Bronchial epithelial cell (primary cell): ENCODE data around the gene ZFYVE26. TPM values are rescaled to one million over a fixed set of nuclear protein-coding genes. Genes with fewer than 3 reads are reported as not detected.
A peak's percentile ranks its signal among the peaks of the same experiment; 100 is the strongest.
"Not testable (repeated sequence)": the region's sequence is repeated elsewhere in the genome, so short reads cannot be mapped to it uniquely, and the experiment has no call there.

Source experiments
- DNase-seq: peaks from one replicate; pipeline ENCODE4 v3.0.0-alpha.2; 2010; ENCODE audit warnings: low read depth
- FAIRE-seq: peaks from 2 replicates; lab custom pipeline; 2011; peaks lifted over from hg19 to GRCh38; lab: Jason Lieb, UNC
- H3K27me3 ChIP-seq: 2 replicates; pipeline ENCODE4 v1.5.1; 2011; ENCODE audit warnings: low read length; ENCODE audit not compliant: control insufficient read depth, insufficient read depth
- H3K36me3 ChIP-seq: 2 replicates; pipeline ENCODE4 v1.5.1; 2011; ENCODE audit warnings: low read length; ENCODE audit not compliant: control insufficient read depth, insufficient read depth
- H3K4me3 ChIP-seq: 2 replicates; pipeline ENCODE4 v1.5.1; 2011; ENCODE audit warnings: mild to moderate bottlenecking, low read depth, low read length, control low read depth
- total RNA-seq: library from RNA; depleted of rRNA; stranded (reverse); fragments of >200 nt; gene quantifications from 2 replicates; pipeline ENCODE4 v1.2.1, GENCODE V29; 2014
- TF ChIP-seq, protein P1 (sequence below): IDR thresholded peaks from 2 replicates; pipeline ENCODE4 v1.5.1; 2011; ENCODE audit warnings: mild to moderate bottlenecking, moderate library complexity, low read length, control low read depth, inconsistent platforms; ENCODE audit not compliant: insufficient read depth, severe bottlenecking

The ZFYVE26 gene
- total RNA-seq, 1 donor from 2014 or later, result 11.3 TPM

DNA sequence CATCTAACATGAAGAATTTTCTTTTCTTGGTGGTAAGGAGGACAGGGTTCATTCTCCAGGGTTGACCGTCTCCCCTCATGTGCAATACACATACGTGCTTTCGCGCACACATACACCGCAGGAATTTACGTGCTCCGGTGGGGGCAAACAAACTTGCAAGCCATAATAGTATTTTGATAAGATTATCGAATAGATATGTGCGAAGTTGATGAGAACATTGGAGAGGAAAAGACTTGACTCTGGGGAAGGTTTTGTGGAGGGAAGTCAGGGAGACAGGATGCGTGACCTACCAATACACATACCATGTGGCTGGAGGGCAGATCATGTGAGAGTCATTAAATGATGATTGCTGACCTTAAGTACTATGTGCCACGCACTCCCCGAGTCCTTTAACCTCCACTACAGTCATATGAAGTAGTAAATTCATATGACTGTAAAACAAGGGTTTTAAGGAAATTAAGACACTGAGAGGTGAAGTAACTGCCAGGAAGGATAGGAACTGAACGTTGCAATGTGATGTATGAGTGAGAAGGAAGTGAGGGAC lies 4.1 kb upstream of the ZFYVE26 start:
- DNase-seq (peak; percentile 36), FAIRE-seq (no peak)
- H3K4me3 ChIP-seq, result peak overlapping the region; percentile 45
- TF ChIP-seq, protein P1, sequence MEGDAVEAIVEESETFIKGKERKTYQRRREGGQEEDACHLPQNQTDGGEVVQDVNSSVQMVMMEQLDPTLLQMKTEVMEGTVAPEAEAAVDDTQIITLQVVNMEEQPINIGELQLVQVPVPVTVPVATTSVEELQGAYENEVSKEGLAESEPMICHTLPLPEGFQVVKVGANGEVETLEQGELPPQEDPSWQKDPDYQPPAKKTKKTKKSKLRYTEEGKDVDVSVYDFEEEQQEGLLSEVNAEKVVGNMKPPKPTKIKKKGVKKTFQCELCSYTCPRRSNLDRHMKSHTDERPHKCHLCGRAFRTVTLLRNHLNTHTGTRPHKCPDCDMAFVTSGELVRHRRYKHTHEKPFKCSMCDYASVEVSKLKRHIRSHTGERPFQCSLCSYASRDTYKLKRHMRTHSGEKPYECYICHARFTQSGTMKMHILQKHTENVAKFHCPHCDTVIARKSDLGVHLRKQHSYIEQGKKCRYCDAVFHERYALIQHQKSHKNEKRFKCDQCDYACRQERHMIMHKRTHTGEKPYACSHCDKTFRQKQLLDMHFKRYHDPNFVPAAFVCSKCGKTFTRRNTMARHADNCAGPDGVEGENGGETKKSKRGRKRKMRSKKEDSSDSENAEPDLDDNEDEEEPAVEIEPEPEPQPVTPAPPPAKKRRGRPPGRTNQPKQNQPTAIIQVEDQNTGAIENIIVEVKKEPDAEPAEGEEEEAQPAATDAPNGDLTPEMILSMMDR, result no peak
- no peaks in the 10 kb centered on the region for H3K27me3 ChIP-seq
- H3K36me3 ChIP-seq, result no peaks in the 10 kb centered on the region

DNA sequence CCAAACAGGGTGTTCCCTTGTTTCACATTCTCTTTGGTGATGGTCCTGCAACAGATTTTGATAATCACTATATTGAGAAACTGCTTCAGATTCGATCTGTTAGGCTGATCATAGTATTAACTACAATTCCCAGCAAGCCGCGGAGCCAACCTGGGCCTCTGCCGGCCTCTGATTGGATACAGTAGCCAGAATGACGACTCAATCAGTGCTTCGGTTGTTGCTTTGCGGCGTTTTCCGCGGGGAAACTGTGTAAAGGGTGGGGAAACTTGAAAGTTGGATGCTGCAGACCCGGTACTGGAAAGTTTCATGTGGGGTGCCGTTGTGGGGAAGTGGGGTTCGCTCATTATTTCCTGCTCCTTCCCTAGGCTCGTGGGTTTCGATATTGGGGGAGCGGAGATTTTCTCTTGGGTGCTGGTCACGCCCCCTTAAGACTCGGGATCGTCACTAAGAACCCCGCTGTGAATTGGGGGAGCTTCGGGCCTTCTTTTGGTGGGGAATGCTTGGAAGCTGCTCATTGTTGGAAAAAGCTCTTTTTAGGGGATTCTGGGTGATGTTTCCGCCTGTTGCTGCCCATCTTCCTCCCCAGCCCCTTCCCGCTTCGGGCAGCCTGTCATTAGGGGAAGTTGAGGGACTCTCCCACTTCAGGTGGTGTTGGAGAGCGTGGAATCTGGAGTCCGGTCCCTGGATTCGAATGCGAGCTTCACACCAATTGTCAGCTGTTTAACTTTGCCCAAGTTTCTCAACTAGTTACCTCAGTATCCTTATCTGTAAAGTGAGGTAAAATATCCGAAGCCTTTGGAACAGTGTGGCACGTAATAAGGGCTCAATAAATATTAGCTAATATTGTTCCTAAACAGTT lies 3.4 kb upstream of the ZFYVE26 start, which contains the start of gene RAD51B:
Gene RAD51B (plus strand): TSS at position 217 of the 859 bp plus-strand sequence.
- Histone ChIP-seq H3K36me3 (no peaks in the 10 kb centered on the region), H3K27me3 (no peaks in the 10 kb centered on the region), H3K4me3 (peak within 1 kb of the TSS; percentile 45)
- DNase-seq (peak; percentile 76), FAIRE-seq (no peak)
- TF ChIP-seq, protein P1, result no peak

DNA sequence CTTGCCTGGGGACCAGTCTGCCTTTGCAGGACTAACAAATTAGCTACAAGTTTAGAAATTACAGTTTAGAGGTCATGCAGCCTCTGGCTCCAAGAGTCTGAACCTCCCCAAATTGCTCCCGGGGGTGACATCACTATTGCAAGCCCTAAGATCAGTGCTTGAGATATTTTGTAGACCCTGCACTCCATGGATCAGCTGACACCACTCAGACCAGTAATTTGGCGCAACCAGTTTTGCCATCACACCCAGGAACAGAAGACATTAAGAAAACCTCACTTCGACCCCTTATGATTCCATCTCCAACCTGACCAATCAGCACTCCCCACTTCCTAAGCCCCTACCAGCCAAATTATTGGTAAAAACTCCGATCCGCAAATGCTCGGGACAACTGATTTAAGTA lies 2.1 kb upstream of the ZFYVE26 start:
- not testable (repeated sequence) for DNase-seq, H3K27me3 ChIP-seq, H3K4me3 ChIP-seq, H3K36me3 ChIP-seq, FAIRE-seq

DNA sequence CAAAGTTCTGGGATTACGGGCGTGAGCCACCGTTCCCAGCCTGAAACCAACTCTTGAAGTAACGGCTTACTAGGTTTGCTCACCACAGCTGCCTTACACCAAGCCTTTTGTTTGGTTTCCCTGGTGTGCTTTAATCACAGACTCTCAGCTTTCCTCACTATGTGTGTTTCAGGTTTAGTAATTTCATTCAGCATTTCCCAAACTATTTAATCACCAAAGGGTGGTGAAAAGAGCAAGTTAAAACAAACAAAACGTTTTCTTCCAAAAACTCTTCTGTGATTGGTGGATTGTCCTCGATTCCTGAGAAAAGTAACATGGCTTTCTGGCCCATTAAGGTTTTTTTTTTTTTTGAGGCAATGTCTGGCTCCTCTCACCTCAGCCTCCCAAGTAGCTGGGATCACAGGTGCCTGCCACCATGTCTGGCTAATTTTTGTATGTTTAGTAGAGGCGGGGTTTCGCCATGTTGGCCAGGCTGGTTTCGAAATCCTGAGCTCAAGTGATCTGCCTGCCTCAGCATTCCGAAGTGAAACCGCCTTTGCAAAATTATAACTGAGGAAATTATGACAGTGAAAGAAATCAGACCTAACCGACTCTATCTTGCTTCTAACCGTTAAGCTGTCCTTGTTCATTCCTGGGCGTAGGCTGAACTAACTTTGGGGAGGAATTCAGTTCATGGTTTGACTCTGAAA lies 1.5 kb upstream of the ZFYVE26 start:
- no peak for FAIRE-seq
- TF ChIP-seq, protein P1, result no peak
- Histone ChIP-seq H3K27me3 (no peaks in the 10 kb centered on the region), H3K36me3 (no peaks in the 10 kb centered on the region), H3K4me3 (no peak overlapping the region)
- no peak for DNase-seq

DNA sequence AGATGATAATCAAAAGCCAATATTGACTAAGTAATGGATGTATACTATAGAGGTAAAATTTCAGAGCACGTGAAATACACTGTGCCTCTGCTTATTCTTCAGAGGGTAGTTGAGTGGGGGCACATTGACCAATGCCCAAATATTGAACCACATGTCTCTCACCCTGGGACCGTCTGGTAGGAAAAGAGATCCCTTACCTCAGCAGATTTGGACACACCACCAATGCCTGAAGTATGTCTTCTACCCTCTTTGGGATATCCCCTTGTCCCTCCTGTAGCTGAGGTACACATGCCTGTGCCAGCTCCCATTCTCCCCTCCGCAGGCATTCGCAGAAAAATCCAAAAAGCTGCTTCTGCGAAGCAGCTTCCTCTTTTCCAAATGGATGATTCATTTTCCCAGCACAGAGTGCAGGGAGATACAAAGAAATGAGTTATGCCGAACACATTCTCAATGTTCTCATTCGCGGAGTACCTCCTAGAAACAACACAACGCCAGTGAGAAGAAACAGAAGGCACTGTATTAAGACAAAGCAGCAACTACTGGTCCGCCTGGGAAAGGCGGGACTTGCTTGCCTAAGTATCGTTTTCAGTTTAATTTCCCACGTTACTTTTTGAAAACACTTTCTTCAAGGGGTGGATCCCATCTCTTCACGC lies 691 bp downstream of the ZFYVE26 start:
- Histone ChIP-seq H3K4me3 (peak overlapping the region; percentile 73), H3K36me3 (peaks cover 2% of the 10 kb centered on the region), H3K27me3 (no peaks in the 10 kb centered on the region)
- DNase-seq, result peak; percentile 57
- TF ChIP-seq, protein P1, result no peak
- no peak for FAIRE-seq
